Islet of Langerhans (tissue), 1 donor: ENCODE results near the gene OSTF1.

Source experiments
- FAIRE-seq: peaks from one replicate; lab custom pipeline; 2011; peaks lifted over from hg19 to GRCh38; lab: Jason Lieb, UNC

Gene OSTF1

DNA sequence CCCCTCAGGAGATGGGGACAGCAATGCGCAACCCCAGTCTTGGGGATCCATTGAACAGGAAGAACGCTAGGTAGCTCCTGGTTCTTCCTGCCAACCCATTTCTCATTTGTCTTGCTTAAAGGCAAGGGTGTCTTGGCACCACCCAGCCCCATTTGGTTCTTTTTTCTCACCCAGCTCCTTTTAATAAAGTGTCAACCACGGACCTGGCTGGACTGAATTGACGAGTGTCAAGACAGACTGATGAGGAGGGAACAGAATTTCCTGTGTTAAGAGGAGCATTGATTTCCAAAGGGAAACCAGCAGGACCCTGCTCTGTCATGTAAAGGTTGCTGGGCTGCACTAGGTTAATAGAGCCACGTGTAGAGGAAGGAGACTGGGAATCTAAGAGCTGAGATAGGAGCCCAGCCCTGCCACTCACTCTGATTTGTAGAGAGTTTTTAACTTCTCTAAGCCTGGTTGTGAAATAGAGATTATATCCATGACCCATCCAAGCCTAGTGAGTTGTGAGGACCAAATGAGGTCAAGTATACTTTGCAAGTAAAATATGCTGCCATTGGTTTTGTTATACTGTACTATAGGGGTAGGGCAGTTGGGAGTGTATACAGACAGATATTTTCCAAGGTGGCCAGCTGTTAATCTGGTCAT is 33.7 kb downstream of the OSTF1 start:
- no peak for FAIRE-seq

DNA sequence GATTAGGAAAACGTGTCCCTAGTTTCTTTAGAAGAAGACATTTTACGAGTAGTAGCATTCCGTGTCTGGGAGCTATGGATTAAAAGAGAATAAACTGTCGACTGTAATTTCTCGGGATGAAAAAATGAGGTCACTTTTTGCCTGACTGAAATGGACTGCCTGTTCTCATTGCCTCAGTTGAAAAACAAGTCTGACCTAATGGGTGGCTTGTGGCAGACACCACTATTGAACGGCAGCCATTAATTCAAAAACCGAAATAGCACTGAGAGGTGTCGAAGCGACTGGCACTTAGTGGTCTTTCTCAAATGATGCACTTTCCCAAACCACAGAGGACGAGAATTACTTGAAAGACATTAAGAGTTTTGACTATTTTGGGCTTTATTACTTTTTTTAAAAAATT is 35.4 kb downstream of the OSTF1 start:
- no peak for FAIRE-seq

DNA sequence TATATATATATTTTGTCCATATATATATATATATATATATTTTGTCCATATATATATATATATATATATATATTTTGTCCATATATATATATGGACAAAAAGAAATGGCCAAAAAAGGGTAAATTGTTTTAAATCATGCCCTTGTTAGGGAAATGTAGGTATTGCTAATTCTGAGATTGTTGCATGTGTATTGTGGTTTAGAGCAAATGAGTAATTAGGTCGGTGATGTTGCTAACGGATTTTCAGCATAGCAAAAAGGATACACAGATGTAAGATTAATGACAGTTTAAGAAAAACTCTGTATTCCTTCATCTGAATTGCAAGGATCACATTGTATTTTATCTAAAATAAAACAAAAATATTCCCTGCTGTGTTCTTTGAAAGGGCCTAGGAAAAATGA is 40.2 kb downstream of the OSTF1 start:
- no peak for FAIRE-seq

DNA sequence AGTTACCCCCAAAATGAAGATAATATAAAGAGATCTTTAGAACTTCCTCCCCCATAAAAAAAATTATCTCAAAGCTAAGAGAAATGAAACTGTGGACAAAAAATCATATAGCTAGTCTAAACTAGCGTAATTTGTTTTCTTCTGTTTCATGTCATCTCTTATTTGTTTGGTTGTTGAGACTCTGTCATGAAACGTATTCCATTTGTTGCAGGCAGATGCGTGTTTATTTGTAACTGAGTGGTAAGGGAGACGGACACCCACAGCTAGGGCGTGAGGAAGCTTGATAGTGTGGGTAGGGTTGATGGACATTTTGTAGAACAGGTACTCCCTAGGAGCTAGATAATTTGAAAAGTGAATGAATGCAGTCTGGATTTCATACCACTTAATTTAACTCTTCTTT is 41.9 kb downstream of the OSTF1 start:
- FAIRE-seq, result no peak

DNA sequence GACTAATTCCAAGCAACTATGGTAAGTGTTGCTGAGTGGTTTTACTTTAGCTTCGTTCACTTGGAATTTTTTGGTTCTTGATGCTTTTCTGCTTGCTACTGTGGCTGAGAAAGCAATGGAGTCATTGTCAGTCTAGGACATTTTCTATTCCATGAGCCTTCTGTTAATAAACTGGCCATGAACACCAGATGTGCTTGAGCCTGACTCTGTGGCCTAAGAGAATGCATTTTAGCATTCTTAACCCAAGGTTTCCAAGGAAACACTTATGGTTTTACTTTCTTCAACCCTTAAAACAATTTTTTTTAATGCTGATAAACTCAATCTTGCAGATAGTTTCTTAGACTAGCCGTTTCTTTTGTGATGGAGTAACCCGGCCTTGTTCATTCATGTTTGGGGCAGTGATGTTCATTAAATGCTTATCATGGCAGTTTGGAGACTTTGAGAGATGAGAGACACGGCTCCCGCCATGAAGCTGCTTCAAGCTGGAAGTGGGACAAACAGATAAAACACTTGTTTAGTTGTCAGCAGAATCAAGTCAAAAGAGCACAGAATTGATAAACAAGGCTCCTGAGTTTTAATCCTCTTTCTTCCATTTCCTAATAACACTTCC is 42.4 kb downstream of the OSTF1 start:
- no peak for FAIRE-seq

DNA sequence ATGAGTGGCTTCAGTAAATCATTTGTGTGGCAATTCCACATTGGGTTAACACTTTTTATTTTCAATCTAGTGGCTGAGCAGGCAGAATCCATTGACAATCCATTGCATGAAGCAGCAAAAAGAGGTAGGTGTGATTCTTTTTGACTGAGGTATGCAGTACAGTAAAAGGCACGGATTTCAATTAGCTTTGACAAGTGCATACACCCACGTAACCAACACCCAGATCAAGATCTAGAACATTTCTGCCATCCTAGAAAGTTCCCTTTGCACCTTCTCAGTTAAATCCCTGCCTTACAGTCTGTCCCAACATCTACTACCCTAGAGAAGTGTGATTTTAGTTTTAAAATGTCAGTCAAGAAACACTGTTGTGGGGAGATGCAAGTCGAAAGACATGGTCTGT is 43.4 kb downstream of the OSTF1 start:
- FAIRE-seq, result no peak

DNA sequence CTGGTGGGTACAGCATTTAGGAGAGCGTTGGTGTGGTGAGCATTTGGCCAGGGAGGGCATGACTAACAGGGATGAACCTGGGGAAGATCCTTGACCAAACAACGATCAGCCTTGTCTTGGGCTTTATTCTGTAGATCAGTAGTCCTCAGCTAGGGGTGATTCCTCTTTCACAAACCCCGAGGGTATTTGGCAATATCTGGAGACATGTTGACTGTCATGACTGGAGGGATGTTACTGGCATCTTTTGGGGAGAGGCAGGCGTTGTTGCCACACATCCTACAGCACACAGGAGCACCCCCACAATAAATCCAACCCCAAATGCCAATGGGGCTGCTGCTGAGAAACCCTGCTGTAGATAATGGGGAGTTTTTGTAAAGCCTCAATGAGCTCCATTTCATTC is 43.9 kb downstream of the OSTF1 start:
- no peak for FAIRE-seq

DNA sequence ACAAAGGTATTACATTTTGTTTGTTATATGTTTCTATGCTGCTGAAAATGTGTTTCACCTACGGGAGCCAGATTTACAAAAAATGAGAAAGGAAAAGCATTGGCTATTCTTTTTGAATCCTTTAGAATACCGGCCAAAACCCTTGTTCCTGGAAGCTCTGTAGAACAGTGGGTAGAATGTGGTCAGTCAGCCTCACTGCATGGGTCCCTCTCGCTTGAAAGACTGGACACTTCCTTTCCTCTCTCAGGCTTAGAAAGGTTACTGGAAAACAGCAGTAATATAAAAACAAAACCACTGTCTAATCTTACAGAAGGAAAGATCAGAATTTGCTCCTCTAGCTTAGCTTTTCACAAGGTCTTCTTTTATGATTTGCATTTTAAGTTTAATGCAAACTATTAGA is 45.1 kb downstream of the OSTF1 start:
- FAIRE-seq, result no peak

DNA sequence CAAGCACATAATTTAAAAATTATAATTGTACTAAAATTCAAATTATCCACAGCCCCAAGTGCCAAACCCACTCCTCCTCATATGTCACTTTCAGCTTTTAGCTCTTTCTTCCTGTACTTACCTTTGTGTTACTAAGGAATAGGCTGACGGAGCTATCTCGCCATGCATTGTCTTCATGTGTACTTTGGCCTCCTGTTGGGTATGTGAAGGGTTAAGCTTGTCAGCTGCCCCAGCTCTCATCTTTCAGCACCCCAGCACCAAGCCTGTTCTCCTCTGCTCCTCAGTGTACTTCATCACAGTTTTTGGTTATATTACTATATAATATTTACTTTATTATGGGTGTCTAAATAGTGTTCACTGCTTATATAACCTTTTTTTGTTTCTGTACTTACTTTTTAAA is 46.2 kb downstream of the OSTF1 start:
- FAIRE-seq, result no peak

DNA sequence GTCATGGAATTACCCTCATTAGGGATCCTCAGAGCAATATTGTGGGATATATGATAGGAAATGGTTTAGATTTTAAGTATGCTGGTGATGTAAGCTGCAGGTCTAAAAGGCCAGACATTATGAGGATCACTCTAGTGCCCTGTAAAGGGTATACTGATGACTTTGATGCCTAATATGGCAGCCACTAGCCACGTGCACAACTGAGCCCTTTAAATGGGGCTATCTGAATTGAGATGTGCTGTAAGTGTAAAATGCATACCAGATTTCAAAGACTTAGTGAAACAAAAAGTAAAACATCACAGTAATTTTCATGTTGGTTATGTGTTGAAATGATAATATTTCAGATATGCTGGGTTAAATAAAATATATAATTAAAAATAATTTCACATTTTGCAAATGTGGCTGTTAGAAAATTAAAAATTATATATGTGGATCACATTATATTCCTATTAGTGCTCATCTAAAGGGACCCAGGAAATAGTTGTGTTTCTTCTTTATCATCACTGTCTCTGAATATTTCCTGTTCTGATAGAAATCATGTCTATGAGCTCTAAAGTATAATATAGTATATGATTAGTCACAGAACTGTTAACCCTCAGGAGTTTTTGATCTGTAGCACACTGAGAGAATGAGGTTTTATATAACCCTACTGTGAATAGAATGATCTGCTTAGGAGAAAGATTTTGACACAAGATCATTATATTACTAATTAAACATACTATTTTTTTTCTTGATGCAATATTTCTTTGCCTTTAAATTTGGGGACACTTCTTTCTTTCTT is 50.1 kb downstream of the OSTF1 start:
- no peak for FAIRE-seq

DNA sequence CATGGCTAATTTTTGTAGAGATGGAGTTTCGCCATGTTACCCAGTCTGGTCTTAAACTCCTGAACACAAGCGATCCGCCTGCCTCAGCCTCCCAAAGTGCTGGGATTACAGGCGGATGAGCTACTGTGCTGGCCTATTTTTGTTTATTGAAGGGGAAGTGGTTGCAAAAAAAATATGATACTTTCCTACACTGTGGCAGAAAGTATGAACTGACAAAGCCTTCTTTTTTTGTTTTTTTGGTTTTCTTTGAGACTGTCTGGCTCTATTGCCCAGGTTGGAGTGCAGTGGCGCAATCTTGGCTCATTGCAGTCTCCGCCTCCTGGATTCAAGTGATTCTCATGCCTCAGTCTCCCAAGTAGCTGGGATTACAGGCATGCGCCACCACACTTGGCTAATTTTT is 50.9 kb downstream of the OSTF1 start:
- no peak for FAIRE-seq

DNA sequence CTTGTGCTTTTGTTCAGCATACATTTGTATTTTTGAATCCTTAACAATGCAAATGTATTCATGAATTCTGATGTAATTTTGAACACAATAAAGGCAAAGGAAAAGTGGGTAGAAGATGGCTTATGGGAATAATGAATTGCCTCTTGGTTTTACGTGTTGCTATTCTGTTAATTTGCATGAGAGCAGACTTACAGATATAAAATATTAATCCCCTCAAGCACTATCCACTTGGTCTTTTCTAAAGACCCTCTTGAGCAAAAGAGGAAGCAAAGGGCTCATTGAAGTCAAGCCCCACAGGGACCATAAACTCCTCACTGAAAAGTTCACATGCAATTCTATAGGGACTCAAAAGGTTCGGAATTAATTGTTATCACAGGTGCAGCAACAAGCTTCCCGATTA is 51.9 kb downstream of the OSTF1 start:
- no peak for FAIRE-seq

DNA sequence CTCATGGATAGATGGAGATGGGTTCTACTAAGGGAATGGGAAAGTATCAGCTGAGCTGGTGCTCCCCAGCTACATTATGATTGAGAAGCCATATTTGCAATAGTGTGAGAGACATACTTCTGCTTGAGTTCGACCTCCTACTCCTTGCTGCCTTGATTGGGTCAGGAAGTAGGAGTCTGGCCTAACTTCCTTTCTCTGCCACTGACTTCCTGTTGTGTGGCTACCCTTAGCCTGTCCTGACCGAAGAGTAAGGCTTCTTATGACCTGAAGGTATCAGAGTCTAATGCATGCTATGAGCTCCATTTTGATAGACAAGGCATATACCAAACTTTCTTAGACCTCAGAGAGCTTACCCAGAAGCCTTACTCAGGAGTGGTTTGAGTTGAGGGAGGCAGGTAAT is 53.9 kb downstream of the OSTF1 start:
- FAIRE-seq, result no peak

DNA sequence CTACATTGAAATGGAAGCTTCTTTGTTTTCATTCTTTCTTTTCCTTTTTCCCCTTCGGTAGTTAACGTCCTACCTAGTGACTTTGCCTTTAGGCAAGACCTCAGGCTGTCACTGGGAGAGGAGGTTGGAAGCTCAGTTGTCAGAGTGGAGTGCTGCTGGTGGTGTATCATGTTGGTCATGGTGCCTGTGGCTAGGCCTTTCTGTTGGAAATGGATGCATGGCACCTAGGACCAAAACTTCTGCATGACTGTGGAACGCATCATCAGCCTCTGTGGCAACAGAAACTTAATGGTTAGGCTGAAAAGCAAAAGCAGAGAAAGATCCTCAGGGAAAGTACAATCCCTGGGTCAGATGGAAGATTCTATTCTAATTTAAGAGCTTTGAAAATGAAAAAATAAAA is 57.9 kb downstream of the OSTF1 start:
- FAIRE-seq, result no peak

DNA sequence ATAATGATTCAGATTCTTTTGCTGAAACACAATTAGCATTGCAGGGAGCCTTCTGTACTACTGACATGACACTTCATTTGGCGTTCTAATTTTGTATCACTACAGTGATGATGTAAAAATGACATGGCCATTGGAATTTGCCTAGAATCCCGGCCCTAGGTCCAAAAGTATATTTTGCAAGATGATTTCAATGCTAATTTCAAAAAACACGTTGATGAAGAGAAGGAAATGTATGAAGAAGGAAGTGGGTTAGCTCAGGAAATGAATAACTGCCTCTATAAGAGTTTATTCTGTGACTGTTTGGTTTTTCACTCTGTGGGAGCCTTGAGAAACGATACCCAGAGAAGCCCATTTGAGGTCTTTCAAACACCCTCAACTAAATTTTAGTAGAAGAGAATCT is 59.3 kb downstream of the OSTF1 start:
- FAIRE-seq, result no peak

DNA sequence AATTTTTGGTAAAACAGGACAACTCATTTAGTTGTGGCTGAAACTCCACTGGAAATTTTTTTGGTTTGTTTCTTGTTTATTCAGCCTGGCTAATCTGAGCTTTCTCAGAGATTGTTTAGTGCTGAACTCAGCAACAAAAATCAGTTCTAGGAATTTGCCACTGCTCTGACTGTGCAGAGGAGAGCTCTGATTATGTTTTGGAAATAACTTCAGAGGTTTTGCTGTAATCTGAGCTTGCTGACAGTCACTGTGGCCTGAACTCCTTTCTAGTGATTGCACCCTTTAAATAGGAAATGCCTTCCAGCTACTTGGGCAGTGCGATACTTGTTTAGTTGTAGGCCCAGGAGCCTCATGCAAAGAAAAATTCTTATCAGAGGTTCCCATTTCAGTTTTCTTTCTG is 60.2 kb downstream of the OSTF1 start:
- no peak for FAIRE-seq

DNA sequence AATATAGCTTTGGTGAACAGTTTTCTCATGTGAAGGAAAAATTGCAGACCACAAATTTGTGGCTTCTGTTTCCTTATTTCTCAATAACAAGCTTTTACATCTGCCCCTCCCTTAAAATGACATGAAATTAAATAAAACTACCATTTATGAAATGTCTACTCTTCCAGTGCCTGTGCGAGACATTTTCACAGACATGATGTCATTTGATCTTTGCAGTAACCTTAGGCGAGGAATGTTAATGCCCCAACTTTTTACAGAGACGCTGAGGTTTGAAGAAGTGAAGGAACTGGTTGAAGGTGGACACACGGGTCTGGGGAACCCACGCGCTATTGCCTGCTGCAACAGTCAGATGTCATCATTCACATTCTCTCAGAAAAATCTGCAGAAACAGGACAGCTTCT is 61.5 kb downstream of the OSTF1 start:
- FAIRE-seq, result no peak

DNA sequence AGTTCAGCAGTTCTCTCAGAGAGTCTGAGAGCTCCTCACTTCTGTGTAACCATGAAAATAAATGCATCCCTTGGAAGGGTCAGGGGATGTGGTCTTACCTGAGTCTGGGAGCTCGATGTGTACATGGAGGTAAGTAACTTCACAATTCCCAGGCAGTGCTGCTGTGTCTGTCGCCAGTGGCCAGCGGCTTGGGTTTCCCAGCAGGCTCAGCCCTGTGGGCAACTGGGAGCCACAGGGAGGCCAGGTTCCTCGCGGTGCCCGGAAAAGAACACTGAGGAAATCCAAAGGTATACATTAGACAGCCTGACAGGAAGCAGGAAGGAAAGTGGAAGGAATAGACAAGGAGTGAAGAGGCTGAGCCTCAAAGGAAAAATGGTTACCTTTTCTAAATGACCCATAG is 62.2 kb downstream of the OSTF1 start:
- no peak for FAIRE-seq

DNA sequence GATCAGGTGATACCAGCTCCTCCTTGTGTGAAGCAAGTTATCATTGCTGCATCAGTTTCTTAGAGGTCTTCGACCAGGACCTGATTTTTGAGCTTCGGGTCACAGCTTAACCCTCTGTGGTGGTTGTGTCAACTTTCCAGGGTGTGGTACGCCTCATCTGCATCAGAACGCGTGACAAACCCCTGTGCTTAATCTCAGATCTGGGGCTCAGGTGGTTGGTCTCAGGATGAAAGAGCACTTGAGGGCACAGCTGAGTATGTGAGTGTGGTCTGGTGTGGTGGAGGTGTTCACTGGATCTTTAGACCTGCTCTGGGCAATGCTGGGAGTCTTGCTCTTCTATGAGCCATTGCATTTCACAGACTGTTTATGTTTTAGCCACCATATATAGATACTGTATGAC is 64.1 kb downstream of the OSTF1 start:
- no peak for FAIRE-seq

DNA sequence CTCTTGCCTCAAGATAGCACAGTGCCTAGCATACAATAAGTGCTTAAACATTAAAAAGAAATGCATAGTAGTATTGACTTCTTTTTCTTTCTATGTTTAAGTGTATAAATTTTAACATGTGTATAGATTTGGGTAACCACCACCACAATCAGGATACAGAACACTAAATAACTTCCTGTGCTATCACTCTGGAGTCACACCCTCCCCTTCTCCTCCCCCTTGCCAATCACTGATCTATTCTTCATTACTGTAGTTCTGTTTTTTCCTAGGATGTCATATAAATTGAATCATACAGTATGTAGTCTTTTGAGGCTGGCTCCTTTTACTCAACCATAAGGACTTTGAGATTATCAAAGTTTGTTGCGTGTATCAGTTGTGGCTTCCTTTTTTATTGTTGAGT is 68.5 kb downstream of the OSTF1 start:
- no peak for FAIRE-seq

DNA sequence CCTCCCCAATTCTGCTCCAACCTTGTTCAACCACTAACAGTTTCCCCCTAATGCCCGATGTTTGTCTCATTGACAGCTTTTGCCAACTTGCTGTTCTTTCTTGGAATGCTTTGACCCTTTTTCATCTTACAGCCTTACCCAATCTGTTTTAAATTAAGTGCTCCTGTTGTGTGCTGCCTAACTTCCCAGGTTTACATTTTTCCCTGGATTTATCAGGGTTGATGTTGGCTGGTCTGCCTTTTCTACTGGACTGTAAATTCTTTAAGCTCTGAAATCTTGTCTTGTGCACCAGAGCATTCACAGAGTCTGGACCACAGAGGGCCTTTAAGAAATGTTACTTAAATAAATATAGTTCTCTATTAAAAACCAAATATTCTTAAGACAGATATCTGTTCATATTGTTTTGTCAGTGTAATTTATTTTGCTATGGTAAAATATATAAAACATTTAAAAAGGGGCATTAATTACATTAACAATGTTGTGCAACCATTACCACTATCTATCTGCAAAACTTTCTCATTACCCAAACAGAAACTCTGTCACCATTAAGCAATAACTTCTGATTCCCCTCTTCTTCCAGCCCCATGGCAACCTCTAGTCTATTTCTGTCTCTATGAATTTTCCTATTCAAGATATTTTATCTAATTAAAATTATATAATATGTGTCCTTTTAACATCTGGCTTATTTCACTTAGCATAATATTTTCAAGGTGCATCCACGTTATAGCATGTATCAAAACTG is 73.0 kb downstream of the OSTF1 start:
- FAIRE-seq, result no peak

DNA sequence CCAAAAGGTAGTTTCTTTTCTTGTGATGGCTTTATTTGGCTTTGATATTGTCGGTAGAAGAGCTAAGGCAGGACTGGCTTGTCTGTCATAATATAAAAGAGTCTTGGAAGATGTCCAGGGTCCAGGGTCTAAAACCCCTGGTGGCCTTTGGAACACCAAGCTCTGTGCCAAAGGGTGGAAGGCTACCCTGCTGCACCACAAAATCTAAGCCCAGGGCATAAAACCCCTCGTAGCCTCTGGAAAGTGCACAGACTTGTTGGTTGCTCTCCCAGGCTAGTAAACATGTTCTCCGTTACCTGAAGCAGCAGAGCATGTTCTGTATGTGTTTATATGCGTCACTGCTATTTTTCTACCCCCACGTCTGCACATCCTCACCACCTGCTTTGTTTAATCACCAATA is 75.5 kb downstream of the OSTF1 start:
- FAIRE-seq, result no peak

DNA sequence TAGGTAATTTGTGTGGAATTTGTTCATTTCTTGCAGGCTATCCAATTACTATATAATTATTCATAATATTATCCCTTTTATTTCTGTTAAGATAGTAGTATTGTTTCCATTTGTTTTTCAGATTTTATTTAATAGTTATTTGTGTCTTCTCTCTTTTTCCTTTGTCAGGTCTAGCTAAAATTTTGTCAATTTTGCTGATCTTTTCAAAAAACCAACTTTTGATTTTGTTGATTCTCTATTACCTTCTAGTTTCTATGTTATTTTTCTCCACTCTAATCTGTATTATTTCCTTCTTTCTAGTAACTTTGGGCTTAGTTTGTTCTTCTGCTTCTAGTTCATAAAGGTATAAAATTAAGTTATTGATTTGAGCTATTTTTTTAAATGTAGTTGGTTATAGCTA is 76.3 kb downstream of the OSTF1 start:
- no peak for FAIRE-seq
